ENCODE measurements around the gene TNIK.

TNIK gene

DNA sequence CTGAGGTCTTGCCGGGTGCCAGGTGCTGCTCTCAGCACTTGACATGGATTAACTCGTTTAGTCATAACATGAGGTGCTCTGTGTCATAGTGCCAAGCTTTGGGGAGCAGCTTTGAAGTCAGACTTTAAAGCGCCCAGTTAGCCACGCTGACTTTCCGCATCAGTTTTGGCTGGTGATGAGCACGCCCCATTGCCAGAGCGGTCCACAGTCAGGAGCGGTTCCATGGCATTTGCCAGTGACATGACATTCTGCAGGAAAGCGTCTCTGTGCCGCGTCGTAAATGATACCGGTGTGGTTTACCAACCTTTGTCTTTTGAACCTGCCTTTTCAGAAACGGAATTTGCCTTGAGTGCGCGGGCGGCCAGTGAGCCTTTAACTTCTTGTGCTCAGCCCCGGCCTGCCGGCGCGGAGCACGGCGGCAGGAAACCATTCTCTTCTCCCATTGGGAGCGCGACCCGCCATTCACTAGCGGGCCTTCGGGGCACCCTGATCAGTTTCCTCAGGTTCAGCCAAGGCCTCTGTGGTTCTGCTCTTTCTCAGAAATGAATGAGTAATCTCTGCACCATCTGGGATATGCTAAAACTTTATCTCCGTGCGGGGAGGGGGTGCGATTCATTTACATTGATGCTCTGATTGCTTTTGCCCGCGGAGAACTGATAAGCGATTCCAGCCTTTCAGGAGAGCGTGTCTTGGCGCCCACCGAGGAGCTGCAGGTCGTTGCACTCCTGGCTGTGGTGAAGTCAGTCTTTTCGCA is 432.0 kb downstream of the TNIK start:
- peak; percentile 96 for DNase-seq (ENCODE audit: low read depth)

DNA sequence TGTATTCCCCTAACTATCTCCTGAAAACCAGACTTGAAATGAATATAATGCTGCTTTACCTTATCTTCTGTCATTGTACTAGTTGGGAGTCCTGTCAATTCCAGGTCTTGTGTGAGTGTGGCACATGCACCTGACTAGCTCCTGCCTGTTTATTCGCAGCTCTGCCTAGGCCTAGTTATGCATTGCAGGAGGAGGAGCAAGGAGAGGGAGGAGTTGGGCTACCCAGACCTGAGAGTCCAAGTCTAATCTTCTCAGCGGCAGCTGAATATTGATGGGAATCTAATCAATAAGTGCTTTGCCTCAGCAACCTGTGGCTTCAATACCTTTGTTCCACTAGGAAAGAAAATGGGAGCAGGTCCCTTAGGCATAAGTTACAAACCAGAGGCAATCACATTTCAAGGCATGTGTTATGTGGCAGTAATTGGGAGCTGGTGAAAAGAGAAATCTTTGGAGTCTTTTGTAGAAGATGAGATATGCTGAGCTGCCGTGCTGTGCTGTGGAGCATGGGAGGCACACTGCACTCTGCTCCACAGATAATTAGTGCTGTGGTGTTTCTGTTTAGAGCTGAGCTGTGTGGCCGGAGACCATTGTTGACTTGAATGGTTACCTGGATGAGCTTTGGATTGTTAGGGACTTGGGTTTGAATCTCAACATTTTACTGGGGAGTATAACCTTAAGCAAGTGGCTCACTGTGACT is 433.5 kb downstream of the TNIK start, which contains the start of gene SLC2A2:
TSS of gene SLC2A2 (minus strand) at position 124 of the 697 bp plus-strand sequence. CDS start at position 74, 50 bp downstream.
- no peak for DNase-seq (ENCODE audit: low read depth)

DNA sequence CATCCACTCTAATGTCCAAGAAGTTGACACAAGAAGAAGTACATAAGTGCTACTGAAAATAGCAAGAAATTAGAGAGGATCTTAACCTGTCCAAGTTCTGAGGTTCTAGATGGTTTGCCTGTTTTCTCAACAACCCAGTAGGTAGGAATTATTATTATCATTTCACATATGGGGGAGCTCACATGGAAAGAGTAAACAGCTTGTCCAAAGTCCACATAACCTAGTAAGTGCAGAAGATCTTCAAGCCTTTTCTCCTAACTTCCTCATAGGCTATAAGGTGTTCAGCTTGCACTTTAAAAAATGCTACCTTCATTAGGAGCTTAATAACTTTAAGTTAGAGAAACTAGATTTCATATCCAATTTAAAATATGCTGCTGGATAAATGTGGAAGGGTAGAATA is 436.6 kb downstream of the TNIK start:
- DNase-seq (ENCODE audit: low read depth), result no peak

DNA sequence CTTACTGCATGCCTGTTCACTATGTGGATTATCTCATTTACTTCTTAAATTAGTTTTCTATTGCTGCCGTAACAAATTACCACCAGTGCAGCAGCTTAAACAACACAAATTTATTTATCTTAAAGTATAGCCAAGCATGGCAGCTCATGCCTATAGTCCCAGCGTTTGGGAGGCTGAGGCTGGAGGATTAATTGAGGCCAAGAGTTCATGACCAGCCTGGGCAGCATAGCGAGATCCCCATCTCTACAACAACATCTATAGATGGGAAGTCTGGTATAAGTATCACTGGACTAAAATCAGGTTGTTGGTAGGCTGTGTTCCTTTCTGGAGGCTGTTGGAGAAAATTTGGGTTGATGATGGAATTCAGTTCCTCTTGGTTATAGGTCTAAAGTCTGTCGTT is 438.8 kb downstream of the TNIK start:
- DNase-seq (ENCODE audit: low read depth), result no peak

DNA sequence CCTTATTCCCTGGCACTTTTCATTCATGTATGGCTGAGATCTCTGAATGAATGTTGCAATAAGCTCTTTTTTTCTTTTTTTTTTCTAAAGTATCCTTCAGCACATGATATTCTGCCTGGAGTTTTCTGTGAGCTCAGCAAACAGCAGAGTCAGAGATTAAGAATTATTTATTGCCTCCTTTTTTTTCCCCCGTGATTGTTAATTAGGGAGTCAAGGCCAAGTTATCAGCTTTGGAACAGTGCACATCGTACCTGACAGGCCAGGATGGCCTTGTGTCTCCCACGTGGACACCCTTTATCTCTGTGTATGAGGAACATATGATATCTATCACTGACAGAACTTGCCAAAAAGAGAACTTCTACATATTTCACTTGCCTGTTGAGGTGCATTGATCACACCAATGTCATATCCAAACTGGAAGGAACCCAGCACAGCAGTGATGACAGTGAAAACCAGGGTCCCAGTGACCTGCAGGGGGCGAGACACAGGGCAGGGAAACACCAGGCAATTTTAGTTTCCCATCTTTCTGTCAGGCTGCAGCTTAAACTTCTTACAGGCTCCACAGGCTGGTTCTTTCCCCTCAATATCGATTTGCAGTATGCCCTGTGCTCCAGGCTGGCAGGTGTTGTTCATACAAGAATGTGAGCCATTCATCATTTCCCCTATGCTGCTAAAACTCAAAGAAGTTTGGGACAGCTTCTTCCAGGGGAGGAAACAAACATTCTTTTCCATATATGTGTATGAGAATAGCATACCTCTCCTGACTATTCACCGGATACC is 441.9 kb downstream of the TNIK start:
- peak; percentile 37 for DNase-seq (ENCODE audit: low read depth)

DNA sequence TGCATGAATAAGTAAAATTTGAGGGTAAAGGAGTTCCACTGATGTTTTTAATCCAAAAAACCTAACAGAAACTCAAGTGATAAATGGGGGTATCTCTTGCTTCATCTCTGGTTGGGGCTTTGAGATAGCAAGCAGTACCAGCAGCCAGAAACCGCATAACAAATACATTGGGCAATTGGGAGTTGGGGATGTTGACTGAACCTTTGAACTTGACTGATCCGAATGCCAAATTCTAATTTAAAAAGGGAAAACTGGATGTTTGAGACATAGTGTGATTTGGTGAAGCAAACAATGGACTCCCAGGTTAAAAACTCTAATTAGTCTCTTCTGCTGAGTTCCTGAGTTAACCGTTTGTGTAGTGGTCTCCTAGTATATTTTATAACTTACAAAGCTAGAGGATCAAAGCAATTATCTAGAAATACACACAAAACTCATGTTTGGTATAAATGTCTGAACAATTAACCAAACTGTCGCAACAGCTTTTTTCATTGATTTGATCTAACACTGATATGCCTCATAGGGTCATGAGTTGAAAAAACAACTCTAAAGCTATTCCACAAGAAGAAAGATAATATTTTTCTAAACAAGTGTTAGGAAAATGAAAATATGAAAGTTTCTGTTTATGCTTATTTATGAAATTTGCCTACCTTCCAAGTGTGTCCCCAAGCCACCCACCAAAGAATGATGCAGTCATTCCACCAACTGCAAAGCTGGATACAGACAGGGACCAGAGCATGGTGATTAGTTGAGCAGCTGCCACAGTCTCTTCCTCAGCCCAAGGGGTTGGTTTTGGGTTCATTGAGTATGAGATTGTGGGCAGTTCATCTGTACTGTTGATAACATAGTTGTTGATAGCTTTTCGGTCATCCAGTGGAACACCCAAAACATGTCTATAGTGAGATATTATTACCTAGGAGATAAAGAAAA is 446.1 kb downstream of the TNIK start:
- no peak for DNase-seq (ENCODE audit: low read depth)

DNA sequence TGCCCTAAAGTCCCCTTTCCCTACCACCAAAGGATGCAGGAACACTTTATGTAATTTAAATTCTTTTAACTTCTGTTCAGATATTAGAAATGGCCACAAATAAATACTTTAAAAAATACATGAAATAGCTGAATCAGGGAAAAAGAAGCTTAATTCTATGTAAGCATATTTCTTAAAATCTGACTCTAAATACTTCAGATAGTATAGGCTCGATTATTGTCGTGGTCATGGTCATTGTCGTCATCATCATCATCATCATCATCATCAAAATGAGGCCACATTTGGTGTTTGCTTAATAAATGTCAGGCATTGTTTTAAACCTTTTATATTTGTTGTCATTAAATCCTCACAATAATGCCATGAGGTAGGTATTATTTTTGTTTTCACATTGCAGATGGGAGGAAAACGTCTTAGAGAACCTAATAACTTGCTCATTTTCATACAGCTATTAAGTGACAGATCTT is 448.3 kb downstream of the TNIK start:
- DNase-seq (ENCODE audit: low read depth), result no peak
